ENCODE measurements around the gene TRPV2.

GRCh38 chr17:16484445-16485175, 69.2 kb downstream of the TRPV2 start:
- no peak for TF ChIP-seq CTCF (conservative IDR thresholded peaks at IDR 0.05; ENCODE audit: low read depth, low read length)
- TF ChIP-seq POLR2A (IDR thresholded peaks at IDR 0.05; ENCODE audit: low read depth, low read length) = no peak
- TF ChIP-seq MXI1 (IDR thresholded peaks at IDR 0.05; ENCODE audit: borderline replicate concordance, low read depth, low read length) = no peak

All from IMR-90 (cell line).